H1 (cell line): ENCODE data around the gene CAMK1. TPM values are rescaled to one million over a fixed set of nuclear protein-coding genes. Genes with fewer than 3 reads are reported as not detected.

ENCODE experiments used
- BACH1 ChIP-seq: IDR thresholded peaks from 2 replicates; pipeline ENCODE4 v1.6.1; 2012; ENCODE audit warnings: low read length, improper control_type of control experiment
- POU5F1 ChIP-seq: IDR thresholded peaks from 2 replicates; pipeline ENCODE4 v1.6.1; 2011; ENCODE audit warnings: low read depth, mild to moderate bottlenecking, low read length, moderate library complexity
- RNF2 ChIP-seq: fragments of 200-900, 300-1000 bp; sonication (generic); IDR thresholded peaks from 2 replicates; pipeline ENCODE4 v1.7.1; 2016; ENCODE audit warnings: borderline replicate concordance, low read depth, mild to moderate bottlenecking, antibody characterized with exemption, low read length; ENCODE audit not compliant: poor library complexity, severe bottlenecking; ENCODE audit errors: missing control alignments
- SIN3A ChIP-seq, 2 experiments: IDR thresholded peaks in 1 of 2; conservative IDR thresholded peaks in 1 of 2; 2 replicates each; pipeline ENCODE4 v1.6.1; 2011 to 2012; ENCODE audit warnings: low read length in 2 of 2, improper control_type of control experiment in 1 of 2, low read depth in 1 of 2, mild to moderate bottlenecking in 1 of 2
- SIX5 ChIP-seq: IDR thresholded peaks from 2 replicates; pipeline ENCODE4 v1.6.1; 2011; ENCODE audit warnings: mild to moderate bottlenecking, low read depth, low read length
- TAF1 ChIP-seq: IDR thresholded peaks from 2 replicates; pipeline ENCODE4 v1.6.1; 2011; ENCODE audit warnings: mild to moderate bottlenecking, low read depth, low read length
- polyA plus RNA-seq, 7 experiments: library from polyadenylated mRNA; depleted of rRNA in 3 of 7; stranded (reverse) in 5 of 7; unstranded in 2 of 7; fragments of >200 nt in 5 of 7; fragments of 200-250 nt in 2 of 7; gene quantifications; 1 replicate in 5 of 7; 2 replicates in 1 of 7; 4 replicates in 1 of 7; pipeline versions ENCODE4 v1.2.1 to v1.2.3, GENCODE V29; 2011 to 2013; ENCODE audit warnings: missing spikeins in 2 of 7, mixed read lengths in 2 of 7
- total RNA-seq: library from RNA; stranded (reverse); fragmentation: NEBNext Ultra II Directional; extraction: Animal tissue kit (Norgen Biotek cat#: 25700); gene quantifications from 2 replicates; pipeline ENCODE4 v1.2.1, GENCODE V29; 2021
- TF ChIP-seq, protein P1 (sequence below): IDR thresholded peaks from 2 replicates; pipeline ENCODE4 v1.6.1; 2011; ENCODE audit warnings: low read depth, mild to moderate bottlenecking, low read length; ENCODE audit not compliant: insufficient read depth

Gene CAMK1
- total and polyA plus RNA-seq, 2 of the 8 experiments (the other 6 are each of a cell fraction or from before 2014, with no cell fraction given) = 4.9 to 5.1 TPM

DNA sequence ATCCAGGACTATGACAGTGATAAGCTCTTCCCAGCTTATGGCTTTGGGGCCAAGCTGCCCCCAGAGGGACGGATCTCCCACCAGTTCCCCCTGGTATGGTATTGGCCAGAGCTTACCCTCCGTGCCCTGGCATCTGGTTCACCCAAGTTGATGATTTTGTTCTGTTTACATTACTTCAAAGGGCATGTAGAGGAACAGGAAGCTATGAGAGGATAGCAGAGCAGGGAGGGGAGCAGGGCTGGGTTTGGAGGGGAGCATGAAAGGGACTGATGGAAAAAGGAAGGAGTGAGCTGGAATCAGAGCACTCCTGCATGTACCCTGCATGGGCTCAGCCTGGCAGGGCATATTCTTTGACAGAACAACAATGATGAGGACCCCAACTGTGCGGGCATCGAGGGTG lies 51.6 kb downstream of the CAMK1 start (continued):
- TF ChIP-seq, protein P1, sequence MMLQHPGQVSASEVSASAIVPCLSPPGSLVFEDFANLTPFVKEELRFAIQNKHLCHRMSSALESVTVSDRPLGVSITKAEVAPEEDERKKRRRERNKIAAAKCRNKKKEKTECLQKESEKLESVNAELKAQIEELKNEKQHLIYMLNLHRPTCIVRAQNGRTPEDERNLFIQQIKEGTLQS = no peak
- TF ChIP-seq BACH1 (no peak), TAF1 (no peak), RNF2 (no peak), POU5F1 (no peak), SIX5 (no peak), SIN3A (conservative IDR thresholded peaks at IDR 0.05 in 1 of 2, IDR thresholded peaks at IDR 0.05 in 1 of 2; ENCODE audit: low read depth in 1 of 2, low read length in 2 of 2) (no peak)
